Measurements from ENCODE around the gene MYBL2.
A peak's percentile ranks its signal among the peaks of the same experiment; 100 is the strongest.
"Not testable (repeated sequence)": the region's sequence is repeated elsewhere in the genome, so short reads cannot be mapped to it uniquely, and the experiment has no call there.

Gene MYBL2

DNA sequence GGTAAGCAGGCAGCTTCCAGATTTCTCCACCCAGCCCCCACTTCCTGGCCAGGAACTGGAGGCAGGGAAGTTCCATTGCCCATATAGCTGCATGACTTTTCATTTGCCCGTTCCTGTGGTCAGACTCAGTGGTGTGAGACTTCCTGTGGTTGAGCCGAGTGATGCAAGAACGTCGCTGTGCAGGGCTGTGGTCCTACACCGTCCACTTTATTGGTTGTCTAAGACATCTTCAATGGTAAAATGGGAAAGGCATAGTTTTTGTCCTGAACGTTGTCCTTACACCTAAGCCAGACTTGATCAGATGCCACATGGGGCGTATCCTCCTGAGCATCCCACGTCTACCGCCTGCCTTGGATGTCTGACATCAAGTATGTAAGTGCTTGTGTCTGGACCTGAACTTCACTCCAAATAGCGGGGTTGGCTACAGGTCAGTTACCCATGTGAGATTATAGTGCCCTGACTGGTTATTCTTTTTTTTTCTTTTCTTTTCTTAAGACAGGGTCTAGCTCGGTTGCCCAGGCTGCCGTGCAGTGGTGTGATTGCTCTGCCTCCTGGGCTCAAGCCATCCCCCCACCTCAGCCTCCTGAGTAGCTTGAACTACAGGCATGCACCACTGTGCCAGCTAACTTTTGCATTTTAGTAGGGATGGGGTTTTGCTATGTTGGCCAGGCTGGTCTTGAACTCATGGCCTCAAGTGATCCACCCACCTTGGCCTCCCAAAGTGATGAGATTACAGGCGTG is 85.8 kb downstream of the MYBL2 start:
- no peak for DNase-seq

GRCh38 chr20:43755390-43755789 is 88.5 kb downstream of the MYBL2 start:
- DNase-seq = no peak

DNA sequence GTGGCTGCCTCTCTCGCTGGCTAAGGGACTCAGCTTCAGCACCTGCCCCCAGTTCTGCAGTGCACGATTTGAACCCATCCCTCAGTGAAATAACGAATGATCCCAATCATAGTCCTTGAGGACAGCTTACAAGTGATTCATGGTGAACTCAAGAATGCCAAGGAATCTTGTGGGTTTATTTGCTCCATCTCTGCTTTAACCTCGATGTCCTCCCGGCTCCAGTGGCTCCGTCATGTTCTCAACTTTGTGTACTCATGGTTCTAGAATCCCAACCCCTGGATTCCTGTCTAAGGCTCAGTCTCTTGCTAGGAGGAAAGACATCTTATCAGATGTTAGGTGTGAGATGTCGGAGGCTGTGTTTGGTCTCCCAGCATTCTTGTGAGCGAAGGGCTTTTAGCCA is 88.9 kb downstream of the MYBL2 start:
- no peak for DNase-seq

DNA sequence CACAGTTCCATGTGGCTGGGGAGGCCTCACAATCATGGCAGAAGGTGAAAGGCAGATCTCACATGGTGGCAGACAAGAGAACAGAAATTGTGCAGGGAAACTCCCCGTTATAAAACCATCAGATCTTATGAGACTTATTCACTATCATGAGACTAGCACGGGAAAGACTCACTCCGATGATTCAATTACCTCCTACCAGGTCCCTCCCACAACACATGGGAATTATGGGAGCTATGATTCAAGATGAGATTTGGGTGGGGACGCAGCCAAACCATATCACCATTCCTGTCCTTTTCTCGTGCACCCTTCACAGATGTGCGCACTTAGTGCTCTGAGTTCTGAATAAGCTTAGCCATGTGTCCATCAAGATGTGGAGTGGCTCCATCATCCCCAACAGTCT is 91.0 kb downstream of the MYBL2 start:
- DNase-seq = not testable (repeated sequence)

- no peak for DNase-seq
Measured at GRCh38 chr20:43761386-43762340, 94.7 kb downstream of the MYBL2 start.

DNA sequence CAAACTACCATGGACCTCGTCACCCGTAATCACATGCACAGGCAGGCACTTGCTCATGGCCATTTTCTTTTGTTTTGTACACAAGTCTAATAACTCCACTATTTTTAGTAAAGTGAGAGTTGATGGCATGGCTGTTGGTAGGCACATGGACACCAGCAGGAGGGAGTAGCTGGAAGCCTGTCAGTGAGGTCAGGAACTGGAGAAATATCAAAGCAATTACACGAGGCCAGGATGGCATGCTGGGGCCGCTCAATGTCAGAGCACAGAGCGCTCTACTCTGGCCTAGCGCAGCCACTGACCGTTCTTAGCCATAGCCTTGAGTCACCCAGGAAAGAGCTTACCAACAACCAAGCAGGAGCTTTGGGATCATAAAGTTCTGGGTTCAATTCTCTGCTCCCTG is 96.0 kb downstream of the MYBL2 start:
- peak; percentile 60 for DNase-seq

DNA sequence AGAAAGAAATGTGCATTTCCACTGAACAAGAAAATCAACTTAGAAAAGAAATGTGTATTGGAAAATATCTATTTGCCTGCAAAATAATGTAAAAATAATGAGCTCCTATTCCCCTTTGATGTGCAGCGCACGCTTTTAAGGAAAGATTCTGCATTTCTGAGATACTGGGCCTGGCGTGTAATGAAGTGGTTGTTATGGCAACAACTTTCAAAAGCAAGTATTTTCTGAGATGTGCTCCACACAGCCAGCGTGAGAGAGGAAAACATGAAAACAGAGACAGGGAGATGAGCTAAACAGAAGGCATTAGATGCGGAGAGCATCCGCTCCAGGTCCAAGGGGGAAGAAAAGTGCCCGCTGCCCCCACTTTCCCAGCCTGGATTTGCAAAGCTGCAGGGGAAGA is 99.0 kb downstream of the MYBL2 start:
- DNase-seq = no peak
